NB4 (cell line): ENCODE measurements around the gene SLC25A48.

Experiments
- MYC ChIP-seq: IDR thresholded peaks from 2 replicates; pipeline ENCODE4 v1.6.1; 2011; ENCODE audit warnings: low read depth, low read length
- POLR2A ChIP-seq: IDR thresholded peaks from 2 replicates; pipeline ENCODE4 v1.6.1; 2011; ENCODE audit warnings: mild to moderate bottlenecking; ENCODE audit not compliant: insufficient read length; ENCODE audit errors: extremely low read depth
- TF ChIP-seq, protein P1 (sequence below): IDR thresholded peaks from one replicate; pipeline ENCODE4 v1.5.1; 2012; ENCODE audit warnings: low read depth, low read length

DNA sequence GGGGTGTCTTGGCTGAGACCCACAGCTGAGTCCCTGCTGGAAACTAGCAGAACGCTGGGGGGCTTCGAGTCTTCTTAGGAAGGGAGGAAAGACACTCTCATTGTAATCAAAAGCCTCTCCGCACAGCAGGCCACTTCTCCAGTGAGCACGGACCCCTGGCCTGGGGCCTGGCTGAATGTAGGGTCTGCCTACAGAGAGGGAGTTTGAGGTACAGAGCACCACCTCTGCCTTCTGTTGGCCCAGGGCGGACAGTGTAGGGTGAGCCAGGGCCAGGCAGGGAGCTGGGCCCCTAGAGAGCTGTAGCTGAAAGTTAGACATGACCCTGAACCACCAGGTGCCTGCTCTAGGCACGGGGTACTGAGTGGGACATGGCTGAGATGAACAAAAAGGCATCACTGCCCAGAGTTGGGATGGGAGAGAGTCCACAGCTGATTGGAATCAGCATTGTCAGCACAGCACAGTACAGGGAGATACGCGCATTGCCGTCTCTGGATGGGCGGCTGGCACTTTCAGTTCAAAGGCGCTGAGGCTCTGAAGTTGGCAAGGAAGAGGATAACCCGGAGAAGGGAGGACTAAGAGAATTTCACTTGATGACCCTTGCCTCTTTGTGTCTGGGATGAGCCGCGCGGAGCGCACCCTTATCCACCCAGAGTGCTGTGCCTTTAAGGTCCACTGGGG is 363 bp upstream of the SLC25A48 start:
- TF ChIP-seq, protein P1, sequence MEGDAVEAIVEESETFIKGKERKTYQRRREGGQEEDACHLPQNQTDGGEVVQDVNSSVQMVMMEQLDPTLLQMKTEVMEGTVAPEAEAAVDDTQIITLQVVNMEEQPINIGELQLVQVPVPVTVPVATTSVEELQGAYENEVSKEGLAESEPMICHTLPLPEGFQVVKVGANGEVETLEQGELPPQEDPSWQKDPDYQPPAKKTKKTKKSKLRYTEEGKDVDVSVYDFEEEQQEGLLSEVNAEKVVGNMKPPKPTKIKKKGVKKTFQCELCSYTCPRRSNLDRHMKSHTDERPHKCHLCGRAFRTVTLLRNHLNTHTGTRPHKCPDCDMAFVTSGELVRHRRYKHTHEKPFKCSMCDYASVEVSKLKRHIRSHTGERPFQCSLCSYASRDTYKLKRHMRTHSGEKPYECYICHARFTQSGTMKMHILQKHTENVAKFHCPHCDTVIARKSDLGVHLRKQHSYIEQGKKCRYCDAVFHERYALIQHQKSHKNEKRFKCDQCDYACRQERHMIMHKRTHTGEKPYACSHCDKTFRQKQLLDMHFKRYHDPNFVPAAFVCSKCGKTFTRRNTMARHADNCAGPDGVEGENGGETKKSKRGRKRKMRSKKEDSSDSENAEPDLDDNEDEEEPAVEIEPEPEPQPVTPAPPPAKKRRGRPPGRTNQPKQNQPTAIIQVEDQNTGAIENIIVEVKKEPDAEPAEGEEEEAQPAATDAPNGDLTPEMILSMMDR = peak; percentile 29
- no peak for TF ChIP-seq POLR2A
- TF ChIP-seq MYC = no peak
